Lung (tissue), 12 donors: ENCODE results near the gene TPCN2. TPM values are rescaled to one million over a fixed set of nuclear protein-coding genes. Genes with fewer than 3 reads are reported as not detected.

Experiments
- ATAC-seq: fragments of 200-7000 bp; cut with Tn5 transposase; one replicate; pipeline ENCODE4 v1.9.1; 2020; ENCODE audit warnings: moderate number of reproducible peaks; ENCODE audit not compliant: insufficient read depth, low FRiP score
- DNase-seq, 3 donors: peaks; one replicate each; pipeline ENCODE4 v3.0.0-alpha.2; 2013 to 2017
- H3K27ac ChIP-seq, 2 donors: one replicate each; pipeline ENCODE4 v1.5.1; 2013; ENCODE audit warnings: mild to moderate bottlenecking in 2 of 2, moderate library complexity in 2 of 2, control low read depth in 1 of 2, inconsistent platforms in 1 of 2, low read depth in 1 of 2, low read length in 1 of 2
- H3K27me3 ChIP-seq, 3 donors: one replicate each; pipeline ENCODE4 v1.5.1; 2013; ENCODE audit warnings: low read length in 2 of 3; ENCODE audit not compliant: control insufficient read depth in 3 of 3, insufficient read depth in 3 of 3
- H3K36me3 ChIP-seq, 4 donors: one replicate each; pipeline ENCODE4 v1.5.1; 2013; ENCODE audit warnings: low read length in 4 of 4, mild to moderate bottlenecking in 1 of 4, moderate library complexity in 1 of 4; ENCODE audit not compliant: control insufficient read depth in 4 of 4, insufficient read depth in 4 of 4
- H3K4me1 ChIP-seq, 5 donors: one replicate each; pipeline ENCODE4 v1.5.1; 2013; ENCODE audit warnings: low read length in 5 of 5, mild to moderate bottlenecking in 2 of 5, moderate library complexity in 1 of 5; ENCODE audit not compliant: control insufficient read depth in 5 of 5, insufficient read depth in 5 of 5
- H3K4me3 ChIP-seq: one replicate; pipeline ENCODE4 v1.5.1; 2013; ENCODE audit warnings: mild to moderate bottlenecking, control low read depth, moderate library complexity
- H3K9ac ChIP-seq, 2 donors: one replicate each; pipeline ENCODE4 v1.5.1; 2013; ENCODE audit warnings: low read length in 2 of 2, control low read depth in 1 of 2; ENCODE audit not compliant: insufficient read depth in 1 of 2
- H3K9me3 ChIP-seq, 4 donors: one replicate each; pipeline ENCODE4 v1.5.1; 2013; ENCODE audit warnings: low read length in 3 of 4, mild to moderate bottlenecking in 1 of 4, moderate library complexity in 1 of 4; ENCODE audit not compliant: control insufficient read depth in 4 of 4, insufficient read depth in 3 of 4
- CTCF ChIP-seq: IDR thresholded peaks from 2 replicates; pipeline ENCODE4 v1.5.1; 2012; ENCODE audit warnings: mild to moderate bottlenecking; ENCODE audit errors: control extremely low read depth, extremely low read depth
- WGBS, 2 donors: extraction: QIAGEN DNeasy Blood & Tissue Kit; methylation state at CpG; one replicate each; pipeline ENCODE4 v1.1.7; 2013; 5-methylcytosine and 5-hydroxymethylcytosine counted together
- polyA plus RNA-seq, 2 donors: library from polyadenylated mRNA; stranded (reverse); fragments of 200-250 nt; gene quantifications; one replicate each; pipeline ENCODE4 v1.2.1, GENCODE V29; 2013
- total RNA-seq, 2 donors: library from RNA; depleted of rRNA in 1 of 2; stranded (reverse); fragments of >200 nt in 1 of 2; gene quantifications; one replicate each; pipeline ENCODE4 v1.2.1, GENCODE V29; 2014 to 2021
- donor health status: control.
- donor health status: control.
- donor health status: Bipolar disorder and iron deficiency.
- donor health status: healthy.
- donor health status: DM: yes; HTN: yes; CAD: no.

The TPCN2 gene
- total and polyA plus RNA-seq, 4 donors = 10.0 to 25.0 (median 14.5) TPM

- DNase-seq (no peak), ATAC-seq (no peak)
- no peak overlapping the region for H3K4me3 ChIP-seq
- H3K4me1 ChIP-seq = peaks cover 0 to 26% (median 5%) of the 10 kb centered on the region in 5 donors
- H3K27ac ChIP-seq = no peak overlapping the region
- H3K27me3 ChIP-seq = no peaks in the 10 kb centered on the region
- H3K9me3 ChIP-seq = peaks cover 0 to 4% (median 0%) of the 10 kb centered on the region in 4 donors
- 85 to 87% methylated on average over 10 of the region's 10 CpGs for WGBS, 2 donors
- H3K36me3 ChIP-seq = no peaks in the 10 kb centered on the region
- no peak overlapping the region for H3K9ac ChIP-seq
- TF ChIP-seq CTCF = no peak
Measured at GRCh38 chr11:69017951-69018350, 30.8 kb upstream of the TPCN2 start.

- H3K9ac ChIP-seq = no peak overlapping the region
- no peaks in the 10 kb centered on the region for H3K27me3 ChIP-seq
- no peaks in the 10 kb centered on the region for H3K36me3 ChIP-seq
- no peak overlapping the region for H3K4me3 ChIP-seq
- H3K27ac ChIP-seq = no peak overlapping the region
- no peak for DNase-seq
- ATAC-seq = no peak
- peaks cover 0 to 16% (median 5%) of the 10 kb centered on the region in 5 donors for H3K4me1 ChIP-seq
- 74 to 75% methylated on average over 13 of the region's 13 CpGs for WGBS, 2 donors
- TF ChIP-seq CTCF = no peak
- peaks cover 0 to 4% (median 0%) of the 10 kb centered on the region in 4 donors for H3K9me3 ChIP-seq
Measured at GRCh38 chr11:69018924-69019323, 29.8 kb upstream of the TPCN2 start.

GRCh38 chr11:69022260-69022659, 26.5 kb upstream of the TPCN2 start:
- DNase-seq = no peak
- H3K4me1 ChIP-seq = no peaks in the 10 kb centered on the region
- no peak overlapping the region for H3K4me3 ChIP-seq
- no peak overlapping the region for H3K9ac ChIP-seq
- H3K27me3 ChIP-seq = no peaks in the 10 kb centered on the region
- ATAC-seq = no peak
- 85 to 86% methylated on average over 10 of the region's 10 CpGs for WGBS, 2 donors
- H3K9me3 ChIP-seq = no peaks in the 10 kb centered on the region
- no peak overlapping the region for H3K27ac ChIP-seq
- TF ChIP-seq CTCF = no peak
- H3K36me3 ChIP-seq = no peaks in the 10 kb centered on the region

- no peaks in the 10 kb centered on the region for H3K4me1 ChIP-seq
- H3K9ac ChIP-seq = no peak overlapping the region
- H3K4me3 ChIP-seq = no peak overlapping the region
- H3K27ac ChIP-seq = no peak overlapping the region
- no peaks in the 10 kb centered on the region for H3K27me3 ChIP-seq
- no peak for ATAC-seq
- H3K9me3 ChIP-seq = no peaks in the 10 kb centered on the region
- DNase-seq = no peak
- H3K36me3 ChIP-seq = no peaks in the 10 kb centered on the region
- 96 to 100% methylated on average over 6 of the region's 6 CpGs for WGBS, 2 donors
- TF ChIP-seq CTCF = no peak
Measured at GRCh38 chr11:69024509-69024908, 24.2 kb upstream of the TPCN2 start.
